Endothelial cell of umbilical vein (primary cell): ENCODE data around the gene TM4SF18. TPM values are rescaled to one million over a fixed set of nuclear protein-coding genes. Genes with fewer than 3 reads are reported as not detected.
A peak's percentile ranks its signal among the peaks of the same experiment; 100 is the strongest.

Experiments
- BruUV-seq: library from RNA; stranded (reverse); fragments of 400-500 nt; replicated peaks from 2 replicates; lab custom pipeline; 2021; lab: Mats Ljungman, UMichigan
- CTCF ChIA-PET: fragments of 300-600, 350-600 bp; sonication (Branson Sonifier 250); formaldehyde crosslinking; loops from one replicate; lab custom pipeline; 2021; ENCODE audit warnings: antibody characterized with exemption, inconsistent platforms; lab: Charles Lee
- POLR2A ChIA-PET: fragments of 300-600, 350-600 bp; sonication (Branson Sonifier 250); formaldehyde crosslinking; loops from one replicate; lab custom pipeline; 2021; ENCODE audit warnings: antibody characterized with exemption, inconsistent platforms; lab: Charles Lee
- DNase-seq: peaks from one replicate; pipeline ENCODE4 v3.0.0-alpha.2; 2011; ENCODE audit warnings: low read depth, low spot score
- FAIRE-seq: peaks from 2 replicates; lab custom pipeline; 2011; peaks lifted over from hg19 to GRCh38; lab: Jason Lieb, UNC
- H2AFZ ChIP-seq: 2 replicates; pipeline ENCODE4 v1.6.0; 2012; ENCODE audit warnings: low read depth, low read length, control low read depth, inconsistent platforms
- H3K27ac ChIP-seq: 2 replicates; pipeline ENCODE4 v1.5.1; 2011; ENCODE audit warnings: low read depth, mild to moderate bottlenecking, control low read depth, low read length, moderate library complexity; ENCODE audit not compliant: insufficient read depth
- H3K27me3 ChIP-seq, 2 experiments: 2 replicates each; pipeline versions ENCODE4 v1.6.0 to v1.6.1; 2011; ENCODE audit warnings: low read length in 2 of 2, mixed read lengths in 1 of 2; ENCODE audit not compliant: control insufficient read depth in 2 of 2, insufficient read depth in 2 of 2
- H3K36me3 ChIP-seq, 2 experiments: 2 replicates in 1 of 2; 3 replicates in 1 of 2; pipeline ENCODE4 v1.5.1; 2011; ENCODE audit warnings: low read length in 2 of 2, mild to moderate bottlenecking in 1 of 2, moderate library complexity in 1 of 2; ENCODE audit not compliant: control insufficient read depth in 2 of 2, insufficient read depth in 2 of 2; ENCODE audit errors: extremely low read depth in 1 of 2
- H3K4me1 ChIP-seq: 3 replicates; pipeline ENCODE4 v1.5.1; 2011; ENCODE audit warnings: mild to moderate bottlenecking, low read length; ENCODE audit not compliant: control insufficient read depth, insufficient read depth; ENCODE audit errors: extremely low read depth
- H3K4me2 ChIP-seq: 2 replicates; pipeline ENCODE4 v1.6.1; 2011; ENCODE audit warnings: low read length, control low read depth, mixed read lengths; ENCODE audit not compliant: insufficient read depth
- H3K4me3 ChIP-seq, 3 experiments: fragments of 200-600 bp in 1 of 3; sonication (generic), shearing (Covaris generic) in 1 of 3; replicated peaks in 1 of 3; 2 replicates each; pipeline ENCODE4 v1.5.1; 2011 to 2016; ENCODE audit warnings: control low read depth in 3 of 3, low read length in 3 of 3, mild to moderate bottlenecking in 2 of 3, inconsistent platforms in 1 of 3, low read depth in 1 of 3, moderate library complexity in 1 of 3; ENCODE audit not compliant: insufficient read depth in 1 of 3
- H3K79me2 ChIP-seq: 2 replicates; pipeline ENCODE4 v1.6.0; 2012; ENCODE audit warnings: low read length, inconsistent platforms; ENCODE audit not compliant: control insufficient read depth, insufficient read depth
- H3K9ac ChIP-seq: replicated peaks from 2 replicates; pipeline ENCODE3; 2011; ENCODE audit warnings: low read length, control low read depth; ENCODE audit not compliant: insufficient read depth; ENCODE audit errors: extremely low read depth
- H3K9me1 ChIP-seq: replicated peaks from 3 replicates; pipeline ENCODE4 v1.6.0; 2011; ENCODE audit warnings: mild to moderate bottlenecking, low read length; ENCODE audit not compliant: control insufficient read depth, insufficient read depth; ENCODE audit errors: extremely low read depth
- H3K9me3 ChIP-seq: replicated peaks from 2 replicates; pipeline ENCODE4 v1.5.1; 2012; ENCODE audit warnings: low read length, inconsistent platforms; ENCODE audit not compliant: control insufficient read depth, insufficient read depth
- H4K20me1 ChIP-seq: replicated peaks from 2 replicates; pipeline ENCODE3; 2011; ENCODE audit warnings: mild to moderate bottlenecking, low read length; ENCODE audit not compliant: control insufficient read depth, insufficient read depth; ENCODE audit errors: extremely low read depth
- FOS ChIP-seq: IDR thresholded peaks from 2 replicates; pipeline ENCODE4 v1.6.1; 2011; ENCODE audit warnings: mild to moderate bottlenecking, low read length, moderate library complexity, borderline replicate concordance; ENCODE audit not compliant: insufficient read depth
- JUN ChIP-seq: IDR thresholded peaks from 2 replicates; pipeline ENCODE4 v1.6.1; 2011; ENCODE audit warnings: borderline replicate concordance, low read depth; ENCODE audit not compliant: insufficient read length, insufficient read depth
- POLR2A ChIP-seq: IDR thresholded peaks from 2 replicates; pipeline ENCODE4 v1.6.1; 2012; ENCODE audit warnings: low read depth, mild to moderate bottlenecking, control low read depth, low read length
- dilution Hi-C: fragments of 300-500 bp; cut with MboI; formaldehyde crosslinking; loops from one replicate; pipeline ENCODE4 v1.15.0; 2019; ENCODE audit warnings: low sequenced_read_pairs; ENCODE audit not compliant: extremely low pct_ligation_motif_present
- intact Hi-C: fragments of 100-400 bp; cut with micrococcal nuclease; formaldehyde crosslinking; loops from one replicate; pipeline ENCODE4 v1.10.0; 2022
- polyA plus RNA-seq, 4 experiments: library from polyadenylated mRNA; depleted of rRNA in 3 of 4; stranded (reverse) in 3 of 4; unstranded in 1 of 4; fragments of >200 nt; gene quantifications; 2 replicates each; pipeline versions ENCODE4 v1.2.1 to v1.2.3, GENCODE V29; 2011 to 2012; ENCODE audit warnings: missing spikeins in 1 of 4
- total RNA-seq: library from RNA; stranded (reverse); gene quantifications from 2 replicates; pipeline ENCODE4 v1.2.3, GENCODE V29; 2021
- TF ChIP-seq, protein P1 (sequence below), 2 donors: IDR thresholded peaks; 1 replicate in 1 of 2; 2 replicates in 1 of 2; pipeline ENCODE4 v1.5.1; 2011; ENCODE audit warnings: low read length in 2 of 2, mild to moderate bottlenecking in 2 of 2, moderate library complexity in 2 of 2, control low read depth in 1 of 2, inconsistent platforms in 1 of 2, low read depth in 1 of 2; ENCODE audit not compliant: insufficient read depth in 1 of 2; ENCODE audit errors: extremely low read depth in 1 of 2

TM4SF18 gene
- total and polyA plus RNA-seq, 2 donors (not counting 3 experiments of a cell fraction or from before 2014, with no cell fraction given), result 158 to 163 TPM

DNA sequence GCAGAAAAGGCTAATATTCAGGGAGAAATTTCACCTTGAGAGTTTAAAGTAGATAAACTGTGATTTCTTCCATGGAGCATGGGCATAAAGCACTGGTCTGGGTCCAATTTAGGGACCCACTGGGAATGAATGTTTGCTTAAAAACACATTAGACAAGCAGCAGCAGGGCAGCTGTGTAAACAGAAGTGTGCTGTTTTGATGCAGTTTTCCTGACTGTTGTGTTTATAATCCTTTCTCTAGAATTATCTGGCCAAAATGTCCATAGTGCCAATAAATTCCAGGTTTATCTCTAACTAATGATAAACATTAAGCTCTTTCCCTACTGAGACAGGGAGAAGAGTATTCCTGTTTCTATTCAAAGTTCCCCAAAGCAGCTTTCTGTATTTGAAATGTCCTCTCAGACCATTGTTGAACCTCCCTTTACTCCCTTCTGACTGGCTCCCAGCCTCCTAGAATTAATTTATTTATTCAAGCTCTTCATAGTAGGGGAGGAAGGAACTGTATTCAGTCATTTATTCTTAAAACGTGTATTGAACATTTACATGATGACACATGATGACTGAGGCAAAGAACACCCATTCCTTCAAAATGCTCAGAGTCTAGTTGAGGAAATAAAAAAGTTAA, 7.0 kb upstream of the TM4SF18 start:
- peak overlapping the region; percentile 93 for H3K9ac ChIP-seq
- H3K79me2 ChIP-seq, result no peaks in the 10 kb centered on the region
- H3K4me2 ChIP-seq, result peak overlapping the region; percentile 94
- dilution Hi-C loops (no loop called here), intact Hi-C loops (loop anchor here (1.0 kb wide), 8 partner anchors 8 to 275 kb away; no protein-coding TSS in a partner anchor)
- TF ChIP-seq POLR2A, result peak; percentile 10
- peak; percentile 44 for TF ChIP-seq JUN
- TF ChIP-seq, protein P1, sequence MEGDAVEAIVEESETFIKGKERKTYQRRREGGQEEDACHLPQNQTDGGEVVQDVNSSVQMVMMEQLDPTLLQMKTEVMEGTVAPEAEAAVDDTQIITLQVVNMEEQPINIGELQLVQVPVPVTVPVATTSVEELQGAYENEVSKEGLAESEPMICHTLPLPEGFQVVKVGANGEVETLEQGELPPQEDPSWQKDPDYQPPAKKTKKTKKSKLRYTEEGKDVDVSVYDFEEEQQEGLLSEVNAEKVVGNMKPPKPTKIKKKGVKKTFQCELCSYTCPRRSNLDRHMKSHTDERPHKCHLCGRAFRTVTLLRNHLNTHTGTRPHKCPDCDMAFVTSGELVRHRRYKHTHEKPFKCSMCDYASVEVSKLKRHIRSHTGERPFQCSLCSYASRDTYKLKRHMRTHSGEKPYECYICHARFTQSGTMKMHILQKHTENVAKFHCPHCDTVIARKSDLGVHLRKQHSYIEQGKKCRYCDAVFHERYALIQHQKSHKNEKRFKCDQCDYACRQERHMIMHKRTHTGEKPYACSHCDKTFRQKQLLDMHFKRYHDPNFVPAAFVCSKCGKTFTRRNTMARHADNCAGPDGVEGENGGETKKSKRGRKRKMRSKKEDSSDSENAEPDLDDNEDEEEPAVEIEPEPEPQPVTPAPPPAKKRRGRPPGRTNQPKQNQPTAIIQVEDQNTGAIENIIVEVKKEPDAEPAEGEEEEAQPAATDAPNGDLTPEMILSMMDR (IDR thresholded peaks at IDR 0.05; ENCODE audit: extremely low read depth in 1 of 2, insufficient read depth in 1 of 2, low read depth in 1 of 2, low read length in 2 of 2), result no peak
- TF ChIP-seq FOS, result peak; percentile 78
- no peaks in the 10 kb centered on the region for H4K20me1 ChIP-seq
- BruUV-seq, result TSS peak; percentile 74
- ChIA-PET CTCF (interaction anchor here (1.1 to 2.2 kb wide), 10 partner anchors 9 to 385 kb away, joined by 3 to 15 read pairs (median 6); partner anchors contain the start of gene HPS3), POLR2A (interaction anchor here (0.7 to 2.9 kb wide), 8 partner anchors 8 to 167 kb away, joined by 3 to 21 read pairs (median 8); partner anchors contain the start of gene TM4SF1)
- FAIRE-seq (no peak), DNase-seq (peak; percentile 93)
- no peaks in the 10 kb centered on the region for H3K9me3 ChIP-seq
- H2AFZ ChIP-seq, result no peak overlapping the region
- no peaks in the 10 kb centered on the region for H3K27me3 ChIP-seq
- peaks cover 52% of the 10 kb centered on the region for H3K4me1 ChIP-seq
- H3K9me1 ChIP-seq, result no peaks in the 10 kb centered on the region
- H3K4me3 ChIP-seq, result peak overlapping the region in 1 of 3 experiments; percentile 45
- H3K36me3 ChIP-seq, result no peaks in the 10 kb centered on the region
- H3K27ac ChIP-seq, result peak overlapping the region; percentile 99
